ENCODE data around the gene KIF18A.

The KIF18A gene

DNA sequence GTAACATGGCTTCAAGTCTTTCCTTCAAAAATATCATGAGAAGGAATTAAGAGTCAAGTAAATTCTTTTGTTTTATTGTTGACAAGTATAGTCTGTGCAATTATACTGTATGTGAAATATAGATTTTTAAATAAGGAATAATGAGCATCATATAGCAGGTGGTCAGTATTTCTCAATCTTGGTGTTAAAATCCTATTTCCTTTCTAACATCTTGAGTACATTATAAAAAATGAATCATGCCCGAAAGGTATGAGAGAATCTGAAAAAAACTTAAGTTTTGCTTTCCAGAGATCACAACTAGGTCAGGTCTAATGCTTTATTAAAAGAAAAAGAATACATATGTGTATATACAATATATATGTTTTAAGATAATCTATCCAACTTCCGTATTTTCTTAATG is 53.1 kb downstream of the KIF18A start:
- no peak overlapping the region for H3K4me3 ChIP-seq (ENCODE audit: low read depth in 1 of 5, low read length in 5 of 5)
- H3K9ac ChIP-seq (ENCODE audit: low read length in 5 of 5) = no peak overlapping the region
- no peaks in the 10 kb centered on the region for H3K27me3 ChIP-seq (ENCODE audit: control insufficient read depth in 5 of 5, insufficient read depth in 4 of 5, low read length in 5 of 5)
- no peaks in the 10 kb centered on the region for H3K4me1 ChIP-seq (ENCODE audit: control insufficient read depth in 5 of 5, insufficient read depth in 5 of 5, low read length in 5 of 5)
- H3K36me3 ChIP-seq (ENCODE audit: control insufficient read depth in 5 of 5, insufficient read depth in 5 of 5, low read length in 5 of 5) = no peaks in the 10 kb centered on the region
- H3K9me3 ChIP-seq (ENCODE audit: control insufficient read depth in 5 of 5, low read length in 5 of 5) = no peaks in the 10 kb centered on the region
- no peak overlapping the region for H3K27ac ChIP-seq (ENCODE audit: low read depth, low read length)

DNA sequence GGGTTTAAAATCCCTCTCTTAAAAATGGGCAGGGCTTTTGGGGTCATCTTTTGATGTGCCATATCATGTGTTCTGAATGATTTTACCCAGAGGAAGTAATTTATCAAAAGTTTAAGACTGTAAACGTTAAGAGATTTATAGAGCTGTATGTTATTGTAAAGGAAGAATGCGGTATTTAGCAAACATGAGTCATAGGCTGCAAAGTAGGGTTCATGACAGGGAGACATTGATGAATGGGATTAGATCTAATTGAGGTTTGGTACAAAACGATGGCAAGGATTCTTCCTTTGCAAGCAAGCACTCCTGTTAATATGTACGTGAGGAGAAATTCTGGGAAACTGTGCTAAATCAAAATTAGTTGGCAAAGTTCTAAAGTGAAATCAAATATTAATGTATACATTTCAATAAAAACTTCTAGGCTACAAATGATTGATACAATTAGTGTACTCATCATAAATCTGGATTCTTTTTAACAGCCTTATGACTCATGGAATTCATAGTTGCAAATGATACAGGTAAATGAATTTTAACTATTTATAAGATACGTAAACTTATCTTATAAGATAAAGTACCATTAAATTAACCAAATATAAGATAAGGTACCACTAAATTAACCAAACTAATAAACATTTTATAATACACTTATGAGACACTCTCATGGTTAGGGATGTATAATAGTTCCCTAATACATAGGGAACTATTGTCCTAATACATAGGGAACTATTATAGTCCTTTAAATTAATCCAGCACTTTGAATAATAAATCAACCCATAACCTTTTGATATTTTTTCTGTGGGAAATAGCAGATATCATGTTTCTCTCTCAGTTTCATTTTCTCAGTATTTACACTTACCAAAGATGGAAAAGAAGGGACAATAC is 58.4 kb downstream of the KIF18A start:
- no peak overlapping the region for H3K27ac ChIP-seq (ENCODE audit: low read depth, low read length)

DNA sequence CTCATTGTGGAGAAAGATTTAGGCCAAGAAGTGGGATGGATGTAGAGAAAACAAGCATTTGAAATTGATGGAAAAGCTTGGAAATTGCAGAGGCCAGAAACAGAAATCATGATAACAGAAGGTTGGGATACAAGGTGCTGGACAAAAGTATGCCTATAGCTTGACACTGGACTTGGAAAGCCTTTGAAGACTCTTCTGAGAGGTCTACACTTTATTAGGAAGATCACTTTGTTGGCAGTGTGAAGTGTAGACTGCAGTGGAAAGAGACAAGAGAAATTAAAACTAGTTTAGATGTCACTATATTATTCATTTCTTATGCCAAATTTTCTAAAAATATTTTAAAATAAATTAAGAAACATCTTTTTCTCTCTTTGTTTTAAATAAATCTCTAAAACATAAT is 59.1 kb downstream of the KIF18A start:
- no peak overlapping the region for H3K27ac ChIP-seq (ENCODE audit: low read depth, low read length)
- no peaks in the 10 kb centered on the region for H3K27me3 ChIP-seq (ENCODE audit: control insufficient read depth in 5 of 5, insufficient read depth in 4 of 5, low read length in 5 of 5)
- no peak overlapping the region for H3K4me3 ChIP-seq (ENCODE audit: low read depth in 1 of 5, low read length in 5 of 5)
- H3K36me3 ChIP-seq (ENCODE audit: control insufficient read depth in 5 of 5, insufficient read depth in 5 of 5, low read length in 5 of 5) = no peaks in the 10 kb centered on the region
- no peak overlapping the region for H3K9ac ChIP-seq (ENCODE audit: low read length in 5 of 5)
- no peaks in the 10 kb centered on the region for H3K9me3 ChIP-seq (ENCODE audit: control insufficient read depth in 5 of 5, low read length in 5 of 5)
- H3K4me1 ChIP-seq (ENCODE audit: control insufficient read depth in 5 of 5, insufficient read depth in 5 of 5, low read length in 5 of 5) = no peaks in the 10 kb centered on the region

More for the DNA sequence above, 58.4 kb downstream of the KIF18A start:
- Histone ChIP-seq H3K4me3 (ENCODE audit: low read depth in 1 of 5, low read length in 5 of 5) (no peak overlapping the region), H3K9me3 (ENCODE audit: control insufficient read depth in 5 of 5, low read length in 5 of 5) (no peaks in the 10 kb centered on the region), H3K27me3 (ENCODE audit: control insufficient read depth in 5 of 5, insufficient read depth in 4 of 5, low read length in 5 of 5) (no peaks in the 10 kb centered on the region), H3K4me1 (ENCODE audit: control insufficient read depth in 5 of 5, insufficient read depth in 5 of 5, low read length in 5 of 5) (no peaks in the 10 kb centered on the region), H3K9ac (ENCODE audit: low read length in 5 of 5) (no peak overlapping the region), H3K36me3 (ENCODE audit: control insufficient read depth in 5 of 5, insufficient read depth in 5 of 5, low read length in 5 of 5) (no peaks in the 10 kb centered on the region)

DNA sequence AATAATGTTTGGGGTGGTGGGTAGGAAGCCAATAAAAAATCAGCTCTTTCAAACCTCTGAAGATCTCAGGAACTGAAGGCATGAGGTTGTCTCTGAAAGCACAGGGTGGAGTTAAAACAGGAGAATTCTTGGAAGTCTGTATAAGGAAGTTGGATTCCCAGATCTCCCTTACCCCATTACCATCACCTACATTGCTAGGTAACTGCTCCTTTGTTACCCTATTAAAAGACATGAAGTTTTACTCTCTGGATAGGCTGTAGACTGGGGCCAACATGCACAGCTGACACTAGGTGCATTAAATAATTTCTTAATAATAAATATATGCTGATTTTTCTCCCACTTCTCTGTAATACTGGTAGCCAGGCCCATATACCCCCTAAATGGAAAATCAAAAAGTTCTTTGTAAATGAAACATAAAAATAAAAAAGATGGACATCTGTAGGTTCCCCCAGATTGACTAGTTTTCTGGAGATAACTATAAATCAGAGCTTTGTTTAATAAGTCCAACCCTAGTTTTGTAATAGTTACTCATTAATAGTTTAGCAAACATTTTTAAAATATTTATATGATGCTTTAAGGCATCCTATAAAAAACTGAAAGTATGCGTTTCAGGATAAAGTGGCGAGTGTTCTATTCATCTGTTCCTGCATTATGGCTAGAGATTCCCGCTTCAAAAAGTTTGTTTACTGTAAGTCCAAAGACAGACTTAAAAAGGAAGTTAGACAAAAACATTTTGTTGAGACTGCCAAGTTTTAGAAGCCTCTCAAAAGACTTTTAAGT is 63.8 kb downstream of the KIF18A start:
- no peaks in the 10 kb centered on the region for H3K9me3 ChIP-seq (ENCODE audit: control insufficient read depth in 5 of 5, low read length in 5 of 5)
- no peaks in the 10 kb centered on the region for H3K27me3 ChIP-seq (ENCODE audit: control insufficient read depth in 5 of 5, insufficient read depth in 4 of 5, low read length in 5 of 5)
- no peaks in the 10 kb centered on the region for H3K36me3 ChIP-seq (ENCODE audit: control insufficient read depth in 5 of 5, insufficient read depth in 5 of 5, low read length in 5 of 5)
- H3K27ac ChIP-seq (ENCODE audit: low read depth, low read length) = no peak overlapping the region
- no peak overlapping the region for H3K4me3 ChIP-seq (ENCODE audit: low read depth in 1 of 5, low read length in 5 of 5)
- H3K4me1 ChIP-seq (ENCODE audit: control insufficient read depth in 5 of 5, insufficient read depth in 5 of 5, low read length in 5 of 5) = no peaks in the 10 kb centered on the region
- no peak overlapping the region for H3K9ac ChIP-seq (ENCODE audit: low read length in 5 of 5)

DNA sequence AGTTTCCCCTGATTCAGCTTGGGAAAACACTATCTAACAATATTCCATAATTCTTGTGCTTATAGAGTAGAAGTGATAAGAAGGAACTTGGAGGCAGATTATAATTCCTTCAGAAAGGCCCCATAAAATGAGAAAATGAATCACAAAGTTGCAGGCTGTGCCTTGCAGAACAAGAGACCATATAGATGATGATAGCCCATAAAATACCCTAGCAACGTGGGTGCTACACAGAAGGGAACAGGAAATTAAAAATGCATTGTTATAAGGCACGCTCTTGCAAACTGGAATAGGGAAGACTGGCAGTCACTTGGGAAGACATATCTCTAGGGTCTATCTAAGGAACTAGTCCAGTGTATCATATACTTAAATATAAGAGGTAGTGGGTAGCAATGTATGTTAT is 67.6 kb downstream of the KIF18A start:
- H3K27ac ChIP-seq (ENCODE audit: low read depth, low read length) = no peak overlapping the region
- no peak overlapping the region for H3K9ac ChIP-seq (ENCODE audit: low read length in 5 of 5)
- no peaks in the 10 kb centered on the region for H3K9me3 ChIP-seq (ENCODE audit: control insufficient read depth in 5 of 5, low read length in 5 of 5)
- no peaks in the 10 kb centered on the region for H3K27me3 ChIP-seq (ENCODE audit: control insufficient read depth in 5 of 5, insufficient read depth in 4 of 5, low read length in 5 of 5)
- no peak overlapping the region for H3K4me3 ChIP-seq (ENCODE audit: low read depth in 1 of 5, low read length in 5 of 5)
- H3K36me3 ChIP-seq (ENCODE audit: control insufficient read depth in 5 of 5, insufficient read depth in 5 of 5, low read length in 5 of 5) = no peaks in the 10 kb centered on the region
- H3K4me1 ChIP-seq (ENCODE audit: control insufficient read depth in 5 of 5, insufficient read depth in 5 of 5, low read length in 5 of 5) = no peaks in the 10 kb centered on the region

DNA sequence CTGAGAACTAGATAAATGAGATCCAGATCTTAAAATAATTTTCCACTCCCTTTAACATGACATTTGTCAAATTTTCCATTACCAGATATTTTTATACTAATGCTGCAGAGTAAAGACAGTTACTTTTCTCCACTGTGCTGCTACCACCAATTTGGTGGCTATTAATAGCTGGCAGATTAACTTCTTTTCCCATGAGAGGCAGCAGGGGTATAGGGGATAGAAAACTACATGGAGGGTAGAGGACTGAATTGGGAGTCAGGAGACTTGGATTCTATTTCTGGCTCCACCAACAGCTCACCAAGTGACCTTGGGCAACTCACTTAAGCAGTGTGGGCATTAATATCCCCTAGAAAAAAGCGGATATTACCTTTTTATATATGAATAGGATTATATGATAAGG is 69.2 kb downstream of the KIF18A start:
- H3K4me1 ChIP-seq (ENCODE audit: control insufficient read depth in 5 of 5, insufficient read depth in 5 of 5, low read length in 5 of 5) = no peaks in the 10 kb centered on the region
- H3K36me3 ChIP-seq (ENCODE audit: control insufficient read depth in 5 of 5, insufficient read depth in 5 of 5, low read length in 5 of 5) = no peaks in the 10 kb centered on the region
- H3K27ac ChIP-seq (ENCODE audit: low read depth, low read length) = no peak overlapping the region
- H3K9ac ChIP-seq (ENCODE audit: low read length in 5 of 5) = no peak overlapping the region
- H3K27me3 ChIP-seq (ENCODE audit: control insufficient read depth in 5 of 5, insufficient read depth in 4 of 5, low read length in 5 of 5) = no peaks in the 10 kb centered on the region
- no peaks in the 10 kb centered on the region for H3K9me3 ChIP-seq (ENCODE audit: control insufficient read depth in 5 of 5, low read length in 5 of 5)
- no peak overlapping the region for H3K4me3 ChIP-seq (ENCODE audit: low read depth in 1 of 5, low read length in 5 of 5)

DNA sequence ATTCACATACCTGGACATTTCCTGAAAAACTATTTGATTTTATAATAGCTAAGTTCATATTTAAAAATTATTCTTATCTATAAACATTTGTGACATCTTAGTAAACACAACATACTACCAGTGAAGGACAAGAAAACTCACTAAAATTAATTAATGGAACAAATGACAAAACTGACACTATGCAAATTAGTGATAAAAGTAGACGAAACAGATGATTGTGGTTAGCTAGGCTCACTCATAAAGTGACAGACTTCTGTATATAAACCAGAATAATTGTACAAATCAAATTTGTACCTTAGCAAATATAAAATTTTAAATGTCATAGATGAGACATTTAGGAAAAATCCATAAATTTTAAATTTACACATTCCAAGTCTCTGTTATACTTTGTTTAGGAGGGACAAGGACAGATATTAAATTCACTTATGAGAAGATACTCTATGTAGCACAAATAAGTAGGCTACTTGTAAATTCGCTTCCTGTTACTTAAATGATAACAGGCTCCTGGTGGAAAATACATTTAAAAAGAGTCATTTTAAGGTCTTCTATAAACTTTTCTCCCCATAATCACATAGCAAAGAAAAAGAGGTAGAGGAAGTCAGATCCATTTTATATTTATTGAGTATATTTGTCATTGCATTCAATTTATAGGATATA is 81.2 kb downstream of the KIF18A start:
- no peaks in the 10 kb centered on the region for H3K27me3 ChIP-seq (ENCODE audit: control insufficient read depth in 5 of 5, insufficient read depth in 4 of 5, low read length in 5 of 5)
- no peak overlapping the region for H3K9ac ChIP-seq (ENCODE audit: low read length in 5 of 5)
- H3K4me3 ChIP-seq (ENCODE audit: low read depth in 1 of 5, low read length in 5 of 5) = no peak overlapping the region
- no peaks in the 10 kb centered on the region for H3K36me3 ChIP-seq (ENCODE audit: control insufficient read depth in 5 of 5, insufficient read depth in 5 of 5, low read length in 5 of 5)
- no peak overlapping the region for H3K27ac ChIP-seq (ENCODE audit: low read depth, low read length)
- no peaks in the 10 kb centered on the region for H3K4me1 ChIP-seq (ENCODE audit: control insufficient read depth in 5 of 5, insufficient read depth in 5 of 5, low read length in 5 of 5)
- no peaks in the 10 kb centered on the region for H3K9me3 ChIP-seq (ENCODE audit: control insufficient read depth in 5 of 5, low read length in 5 of 5)

DNA sequence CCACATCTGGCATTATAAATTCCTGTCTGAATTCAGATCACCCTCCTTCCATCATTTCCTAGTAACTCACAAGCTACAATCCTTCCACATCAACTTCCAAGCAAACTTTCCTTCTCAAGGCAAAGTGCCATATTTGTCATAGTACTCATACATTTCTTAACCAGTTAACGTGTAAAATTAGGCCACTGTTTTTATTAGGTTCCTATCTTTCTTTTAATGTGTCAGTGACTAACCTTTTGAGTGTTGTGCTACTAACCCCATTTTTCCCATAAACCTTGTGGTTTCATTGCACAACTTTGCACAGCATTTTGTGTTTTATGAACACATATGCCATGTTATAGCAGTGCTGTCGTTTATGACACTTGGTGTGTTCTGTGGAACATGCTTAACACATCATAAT is 90.1 kb downstream of the KIF18A start:
- Histone ChIP-seq H3K4me1 (ENCODE audit: control insufficient read depth in 5 of 5, insufficient read depth in 5 of 5, low read length in 5 of 5) (no peaks in the 10 kb centered on the region), H3K9ac (ENCODE audit: low read length in 5 of 5) (no peak overlapping the region), H3K36me3 (ENCODE audit: control insufficient read depth in 5 of 5, insufficient read depth in 5 of 5, low read length in 5 of 5) (no peaks in the 10 kb centered on the region), H3K27ac (ENCODE audit: low read depth, low read length) (no peak overlapping the region), H3K9me3 (ENCODE audit: control insufficient read depth in 5 of 5, low read length in 5 of 5) (no peaks in the 10 kb centered on the region), H3K27me3 (ENCODE audit: control insufficient read depth in 5 of 5, insufficient read depth in 4 of 5, low read length in 5 of 5) (no peaks in the 10 kb centered on the region), H3K4me3 (ENCODE audit: low read depth in 1 of 5, low read length in 5 of 5) (no peak overlapping the region)

DNA sequence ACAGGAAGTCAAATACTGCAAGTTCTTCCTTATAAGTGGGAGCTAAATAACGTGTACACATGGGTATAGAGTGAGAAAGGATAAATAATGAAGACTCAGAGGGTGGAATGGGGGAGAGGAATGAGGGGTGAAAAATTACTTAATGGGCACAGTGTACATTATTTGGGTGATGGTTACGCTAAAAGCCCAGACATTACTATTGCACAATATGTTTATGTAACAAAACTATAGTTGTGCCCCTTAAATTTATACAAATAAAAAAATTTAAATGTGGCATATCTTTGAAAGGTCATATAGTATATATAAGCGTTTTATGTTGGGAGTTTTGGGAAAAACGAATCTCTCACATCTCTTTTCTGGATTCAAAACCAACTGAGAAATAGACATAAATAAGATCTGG is 96.1 kb downstream of the KIF18A start:
- Histone ChIP-seq H3K9me3 (ENCODE audit: control insufficient read depth in 5 of 5, low read length in 5 of 5) (no peaks in the 10 kb centered on the region), H3K27me3 (ENCODE audit: control insufficient read depth in 5 of 5, insufficient read depth in 4 of 5, low read length in 5 of 5) (no peaks in the 10 kb centered on the region), H3K4me3 (ENCODE audit: low read depth in 1 of 5, low read length in 5 of 5) (no peak overlapping the region), H3K36me3 (ENCODE audit: control insufficient read depth in 5 of 5, insufficient read depth in 5 of 5, low read length in 5 of 5) (no peaks in the 10 kb centered on the region), H3K27ac (ENCODE audit: low read depth, low read length) (no peak overlapping the region), H3K4me1 (ENCODE audit: control insufficient read depth in 5 of 5, insufficient read depth in 5 of 5, low read length in 5 of 5) (peaks cover 0 to 8% (median 4%) of the 10 kb centered on the region in 5 donors), H3K9ac (ENCODE audit: low read length in 5 of 5) (no peak overlapping the region)

DNA sequence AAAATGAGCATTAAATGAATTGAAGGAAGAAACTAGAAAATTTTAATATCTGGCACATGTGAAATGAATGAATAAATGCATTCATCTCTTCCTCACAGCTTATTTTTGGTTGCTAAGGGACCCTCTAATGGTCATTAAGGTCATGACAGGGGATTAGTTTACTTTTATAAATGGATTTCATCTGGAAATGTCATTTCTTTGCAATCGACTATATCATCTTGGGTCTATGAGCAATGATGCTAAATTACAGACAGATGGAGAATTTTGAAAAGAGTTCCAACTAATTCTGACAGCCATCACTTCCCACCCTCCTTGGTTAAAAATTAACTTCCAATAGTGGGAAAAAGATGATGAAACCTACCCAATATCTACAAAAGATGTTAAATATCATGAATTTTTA is 98.0 kb downstream of the KIF18A start:
- H3K4me3 ChIP-seq (ENCODE audit: low read depth in 1 of 5, low read length in 5 of 5) = no peak overlapping the region

More for the DNA sequence above, 98.0 kb downstream of the KIF18A start:
- Histone ChIP-seq H3K27ac (ENCODE audit: low read depth, low read length) (no peak overlapping the region), H3K9ac (ENCODE audit: low read length in 5 of 5) (no peak overlapping the region), H3K4me1 (ENCODE audit: control insufficient read depth in 5 of 5, insufficient read depth in 5 of 5, low read length in 5 of 5) (peaks cover 0 to 8% (median 4%) of the 10 kb centered on the region in 5 donors), H3K9me3 (ENCODE audit: control insufficient read depth in 5 of 5, low read length in 5 of 5) (no peaks in the 10 kb centered on the region), H3K36me3 (ENCODE audit: control insufficient read depth in 5 of 5, insufficient read depth in 5 of 5, low read length in 5 of 5) (no peaks in the 10 kb centered on the region), H3K27me3 (ENCODE audit: control insufficient read depth in 5 of 5, insufficient read depth in 4 of 5, low read length in 5 of 5) (no peaks in the 10 kb centered on the region)

All from subcutaneous abdominal adipose tissue (tissue), 5 donors.